Sigmoid colon (tissue), 3 donors: Measurements from ENCODE around the gene TNNT3.

Experiments
- CTCF ChIP-seq, 4 experiments: fragments of 450-650 bp in 3 of 4; fragments of 200-600 bp in 1 of 4; IDR thresholded peaks; one replicate each; pipeline ENCODE4 v1.5.1; 2016 to 2019; ENCODE audit warnings: antibody characterized with exemption in 4 of 4, mild to moderate bottlenecking in 3 of 4, moderate library complexity in 2 of 4
- POLR2A ChIP-seq, 2 donors: fragments of 450-650 bp; IDR thresholded peaks; one replicate each; pipeline ENCODE4 v1.6.1; 2016; ENCODE audit warnings: antibody characterized with exemption in 2 of 2, mild to moderate bottlenecking in 2 of 2, moderate library complexity in 2 of 2

- TF ChIP-seq CTCF (IDR thresholded peaks at IDR 0.05) (no peak), POLR2A (IDR thresholded peaks at IDR 0.05) (no peak)
These were observed 28.2 kb downstream of the TNNT3 start for GRCh38 chr11:1947592-1948237.
